NCI-H187 treated with DMSO at 0.1 percent for 48 hours (cell line): Measurements from ENCODE around the gene SERPINA12.

Source experiments
- DNase-seq: peaks from one replicate; lab custom pipeline; 2025; lab: John Stamatoyannopoulos, UW

SERPINA12 gene

DNA sequence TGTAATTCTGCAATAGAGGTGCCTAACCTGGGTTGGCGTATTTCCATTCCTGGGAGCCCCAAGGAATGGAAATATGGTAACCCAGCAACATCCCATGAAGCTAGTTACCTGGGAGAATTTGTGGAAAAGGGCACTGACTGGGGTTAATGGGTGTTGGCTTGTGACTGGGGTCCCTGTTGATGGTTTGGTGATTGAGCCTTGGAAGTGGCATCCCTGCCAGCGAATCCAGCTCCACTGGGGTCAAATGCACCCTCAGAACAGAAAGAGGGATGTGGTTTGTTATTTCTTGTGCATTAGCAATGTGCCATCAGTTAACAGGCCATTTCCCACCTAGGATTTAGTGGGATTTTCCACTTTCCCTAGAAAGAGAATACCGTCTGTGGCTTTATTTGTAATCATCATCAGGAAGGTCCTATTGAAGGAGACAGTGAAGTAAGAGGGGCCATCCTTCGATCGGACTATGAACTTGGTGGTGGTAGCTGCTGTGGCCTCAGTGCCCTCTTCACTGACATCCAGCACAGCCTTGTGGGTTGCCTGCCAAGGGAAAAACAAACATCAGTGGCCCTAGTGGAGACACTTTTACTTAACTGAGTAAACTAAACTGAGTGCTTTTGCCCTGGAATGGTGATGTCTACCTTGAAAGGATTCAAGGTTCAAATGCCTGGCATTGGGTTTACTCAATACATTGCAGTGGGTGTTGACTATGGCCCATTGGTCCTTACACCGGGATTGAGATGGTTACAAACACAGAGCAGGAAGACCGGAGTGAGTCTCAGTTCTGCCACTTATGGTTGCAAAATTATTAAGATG lies 46.3 kb downstream of the SERPINA12 start:
- DNase-seq = no peak

DNA sequence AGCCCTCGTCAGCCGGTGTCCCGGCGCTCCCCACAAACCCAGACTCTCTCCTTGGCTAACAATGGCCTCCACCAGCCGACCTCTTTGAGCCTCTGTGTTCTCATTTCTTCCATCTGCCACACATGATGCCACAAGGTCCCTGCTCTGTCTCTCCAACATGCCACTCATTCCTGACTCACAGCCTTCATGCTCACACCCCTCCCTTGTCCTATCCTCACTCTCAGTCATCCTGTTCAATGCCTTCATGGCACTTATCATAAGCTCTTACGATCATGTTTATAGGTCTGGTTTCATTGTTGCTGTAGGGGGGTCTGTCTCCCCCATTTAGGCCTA lies 47.1 kb downstream of the SERPINA12 start:
- DNase-seq = no peak

DNA sequence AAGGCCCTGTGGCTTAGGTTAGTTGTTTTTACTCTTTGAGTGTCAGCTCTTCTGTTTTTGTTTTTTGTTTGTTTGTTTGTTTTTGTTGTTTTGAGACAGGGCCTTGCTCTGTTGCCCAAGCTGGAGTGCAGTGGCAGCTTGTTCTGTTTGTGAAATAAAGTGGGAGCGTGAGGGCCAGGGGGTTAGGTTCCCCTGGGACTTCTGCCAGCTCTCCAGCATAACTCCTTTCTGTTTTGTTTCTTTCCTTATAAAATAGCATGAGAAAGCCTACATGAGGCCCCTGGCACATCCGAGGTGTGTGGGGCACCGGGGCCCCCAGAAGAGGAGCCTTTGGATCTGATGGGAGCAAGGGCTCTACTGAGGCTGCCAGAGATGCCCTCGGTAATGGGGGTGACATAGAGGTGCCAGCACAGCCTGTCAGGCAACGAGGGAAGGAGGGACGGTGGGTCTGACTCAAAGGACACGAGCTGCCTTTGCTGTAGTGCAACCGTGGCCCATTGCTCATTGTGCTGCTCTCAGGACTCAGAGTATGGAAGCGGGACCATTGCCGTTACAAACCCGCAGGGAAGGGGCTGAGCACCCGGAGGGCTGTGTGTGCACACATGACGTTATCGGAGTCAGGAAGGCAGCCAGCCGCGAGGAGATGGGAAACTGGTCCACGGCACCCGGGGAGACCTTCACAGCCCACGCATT lies 47.6 kb downstream of the SERPINA12 start:
- DNase-seq = no peak

DNA sequence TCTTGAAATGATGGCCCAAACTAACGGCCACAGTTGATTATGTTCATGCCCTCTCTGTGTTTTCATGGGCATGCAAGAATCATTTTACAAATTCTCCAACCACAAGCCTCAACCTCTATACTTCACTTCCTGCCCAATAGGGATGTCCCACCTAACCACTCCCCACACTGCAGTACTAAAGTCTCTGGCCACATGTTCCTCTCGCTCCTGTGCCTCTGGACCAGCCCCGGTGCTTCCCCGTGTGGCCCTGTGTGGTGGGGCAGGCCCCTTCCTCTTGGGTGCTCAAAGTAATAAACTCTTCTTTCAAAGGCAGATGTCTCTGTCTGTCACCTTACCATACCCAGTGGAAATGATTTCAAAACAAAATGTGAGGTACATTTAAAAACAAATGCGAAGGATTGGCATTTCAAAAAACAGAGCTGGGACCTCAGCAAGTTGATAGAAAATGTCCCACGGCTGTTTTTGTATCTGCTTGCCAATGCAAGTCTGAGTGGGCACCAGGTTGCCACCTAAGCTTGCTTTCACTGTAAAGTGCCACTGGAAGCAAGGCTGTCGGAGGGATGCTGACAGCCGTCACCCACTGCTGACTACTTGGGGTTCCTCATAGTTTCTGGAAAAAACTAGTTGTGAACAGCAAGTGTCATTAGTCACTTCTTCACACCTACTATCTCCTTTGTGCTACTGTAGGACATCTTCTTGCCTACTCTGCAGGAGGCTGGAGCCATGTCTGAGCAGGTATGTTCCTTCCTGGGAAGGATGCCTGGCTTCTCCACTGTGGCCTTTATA lies 48.4 kb downstream of the SERPINA12 start:
- DNase-seq = no peak

DNA sequence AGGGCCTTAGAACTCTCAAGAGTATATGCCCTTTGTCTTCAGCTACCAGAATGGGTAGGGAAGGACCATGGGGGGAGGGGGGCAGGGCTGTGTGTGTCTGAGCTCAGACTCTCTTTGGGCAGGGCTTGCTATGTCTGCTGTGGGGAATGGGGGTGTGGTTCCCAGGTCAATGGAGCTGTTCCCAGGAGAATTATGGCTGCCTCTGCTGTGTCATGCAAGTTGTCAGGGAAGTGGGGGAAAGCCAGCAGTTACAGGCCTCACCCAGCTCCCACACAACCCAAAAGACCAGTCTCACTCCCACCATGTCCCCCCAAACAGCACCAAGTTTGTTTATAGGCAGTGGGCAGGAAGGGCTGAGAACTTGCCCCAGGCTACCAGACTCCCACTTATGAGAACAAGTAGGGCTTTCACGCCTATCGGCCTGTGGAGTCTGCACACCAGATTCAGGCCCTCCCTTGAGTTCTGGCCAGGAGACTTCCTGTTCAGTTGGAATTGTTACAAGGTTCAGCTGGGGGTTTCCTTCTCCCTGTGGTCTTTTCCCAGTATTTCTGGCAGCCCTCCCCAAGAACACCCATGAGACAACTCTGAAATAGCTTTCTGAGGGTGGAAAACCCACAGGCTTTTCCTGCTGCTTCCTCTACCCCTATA lies 50.6 kb downstream of the SERPINA12 start:
- DNase-seq = no peak

DNA sequence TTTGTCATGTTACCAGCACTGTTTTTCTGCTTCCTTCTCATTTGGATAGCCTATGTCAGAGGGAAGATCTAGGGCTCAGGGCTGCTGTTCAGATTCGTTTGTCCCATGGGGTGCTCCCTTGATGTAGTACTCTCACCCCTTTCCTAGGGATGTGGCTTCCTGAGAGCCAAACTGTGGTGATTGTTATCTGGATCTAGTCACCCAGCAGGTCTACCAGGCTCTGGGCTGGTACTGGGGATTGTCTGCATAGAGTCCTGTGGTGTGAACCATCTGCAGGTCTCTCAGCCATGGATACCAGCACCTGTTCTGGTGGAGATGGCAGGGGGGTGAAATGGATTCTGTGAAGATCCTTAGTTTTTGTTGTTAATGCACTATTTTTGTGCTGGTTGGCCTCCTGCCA lies 51.2 kb downstream of the SERPINA12 start:
- DNase-seq = no peak

DNA sequence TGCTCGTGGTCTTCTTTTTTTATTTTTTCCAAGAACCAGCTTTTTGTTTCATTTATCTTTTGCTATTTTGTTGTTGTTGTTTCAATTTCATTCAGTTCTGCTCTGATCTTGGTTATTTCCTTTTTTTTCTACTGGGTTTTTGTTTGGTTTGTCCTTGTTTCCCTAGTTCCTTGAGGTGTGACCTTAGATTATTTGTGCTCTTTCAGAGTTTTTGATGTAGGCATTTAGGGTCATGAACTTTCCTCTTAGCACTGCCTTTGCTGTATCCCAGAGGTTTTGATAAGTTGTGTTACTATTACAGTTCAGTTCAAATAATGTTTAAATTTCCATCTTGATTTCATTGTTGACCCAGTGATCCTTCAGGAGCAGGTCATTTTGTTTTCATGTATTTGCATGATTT lies 53.3 kb downstream of the SERPINA12 start:
- no peak for DNase-seq

DNA sequence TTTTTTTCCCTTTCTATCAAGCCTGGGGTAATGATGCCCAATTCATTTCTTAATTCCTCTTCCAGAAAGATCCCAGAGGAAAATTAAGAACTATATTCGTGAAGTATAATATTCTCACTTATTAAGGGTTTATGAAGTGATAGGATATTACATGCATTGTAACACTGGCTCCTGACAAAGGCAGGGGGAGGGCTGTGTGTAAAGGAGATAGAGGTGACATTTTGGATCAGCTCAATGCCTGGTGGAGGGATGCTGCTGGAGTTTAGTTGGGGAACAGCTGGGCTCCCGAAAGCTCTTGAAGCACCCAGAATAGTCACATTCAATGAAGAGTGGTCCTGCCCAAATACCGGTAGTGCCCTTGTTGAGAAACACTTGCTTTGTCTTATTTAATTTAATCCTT lies 57.4 kb downstream of the SERPINA12 start:
- no peak for DNase-seq

DNA sequence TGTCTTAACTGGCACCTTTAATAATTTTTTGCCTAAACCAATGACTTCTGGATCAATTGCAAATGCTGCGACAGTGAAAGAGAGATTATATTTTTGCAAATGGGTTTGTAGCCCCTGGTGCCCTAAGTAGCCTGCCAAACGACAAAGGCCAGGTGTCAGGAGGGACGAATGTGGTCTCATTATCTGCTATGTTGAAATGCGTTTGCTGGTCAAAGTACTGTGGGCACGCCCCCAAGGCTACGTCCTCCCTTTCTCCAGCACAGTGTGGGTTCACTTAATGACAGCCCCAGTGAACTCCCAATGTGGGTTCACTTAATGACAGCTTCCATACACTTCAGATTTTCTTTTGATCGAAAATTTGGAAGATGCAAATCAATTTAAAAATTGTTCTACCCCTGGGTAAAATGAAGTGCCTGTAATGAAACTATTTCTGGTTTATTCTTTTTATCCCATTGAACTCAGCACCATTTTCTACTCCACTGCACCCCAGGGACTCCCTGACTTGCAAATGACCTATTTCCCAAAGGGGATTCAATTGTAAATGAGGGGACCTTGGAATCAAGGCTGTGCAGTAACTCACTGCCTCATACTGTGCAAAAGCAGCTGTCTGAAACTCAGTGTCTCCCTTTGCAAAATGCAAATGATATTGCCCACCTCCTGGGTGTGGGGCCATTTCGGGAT lies 58.0 kb downstream of the SERPINA12 start:
- no peak for DNase-seq

DNA sequence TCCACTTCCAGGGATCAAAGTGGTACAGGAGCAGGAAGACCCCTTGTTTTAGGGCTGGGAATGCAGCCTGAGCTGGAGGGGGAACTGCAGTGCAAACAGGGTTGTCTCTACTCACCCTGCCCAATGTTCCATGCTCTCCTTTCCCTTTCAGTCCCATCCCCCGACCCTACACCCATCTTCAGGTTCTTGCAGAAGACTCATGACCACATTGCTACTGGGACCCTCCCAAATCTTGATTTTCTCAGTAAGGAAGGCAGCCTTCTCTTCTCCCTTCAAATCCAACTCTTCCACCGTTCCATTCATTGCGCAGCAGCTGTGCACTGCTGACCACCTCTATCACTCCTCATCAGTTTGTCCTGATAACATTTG lies 58.6 kb downstream of the SERPINA12 start:
- no peak for DNase-seq

DNA sequence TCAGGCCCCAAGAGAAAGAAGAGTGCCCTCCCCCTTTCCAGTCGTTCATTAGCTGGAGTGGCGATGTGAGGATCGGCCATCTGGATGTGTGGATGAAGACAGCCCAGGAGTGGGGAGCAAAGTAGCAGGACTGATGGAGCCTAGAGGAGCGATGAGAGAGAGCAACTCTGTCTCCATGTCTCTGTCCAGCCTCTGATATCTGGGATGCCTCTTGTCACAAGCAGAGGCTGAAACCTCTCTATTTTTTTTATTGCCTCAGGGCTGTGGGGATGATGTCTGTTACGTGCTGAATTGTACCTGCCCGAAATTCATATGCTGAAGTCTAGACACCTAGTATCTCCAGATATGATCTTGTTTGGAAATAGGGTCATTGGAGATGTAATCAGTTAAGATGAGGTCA lies 59.3 kb downstream of the SERPINA12 start:
- DNase-seq = no peak

DNA sequence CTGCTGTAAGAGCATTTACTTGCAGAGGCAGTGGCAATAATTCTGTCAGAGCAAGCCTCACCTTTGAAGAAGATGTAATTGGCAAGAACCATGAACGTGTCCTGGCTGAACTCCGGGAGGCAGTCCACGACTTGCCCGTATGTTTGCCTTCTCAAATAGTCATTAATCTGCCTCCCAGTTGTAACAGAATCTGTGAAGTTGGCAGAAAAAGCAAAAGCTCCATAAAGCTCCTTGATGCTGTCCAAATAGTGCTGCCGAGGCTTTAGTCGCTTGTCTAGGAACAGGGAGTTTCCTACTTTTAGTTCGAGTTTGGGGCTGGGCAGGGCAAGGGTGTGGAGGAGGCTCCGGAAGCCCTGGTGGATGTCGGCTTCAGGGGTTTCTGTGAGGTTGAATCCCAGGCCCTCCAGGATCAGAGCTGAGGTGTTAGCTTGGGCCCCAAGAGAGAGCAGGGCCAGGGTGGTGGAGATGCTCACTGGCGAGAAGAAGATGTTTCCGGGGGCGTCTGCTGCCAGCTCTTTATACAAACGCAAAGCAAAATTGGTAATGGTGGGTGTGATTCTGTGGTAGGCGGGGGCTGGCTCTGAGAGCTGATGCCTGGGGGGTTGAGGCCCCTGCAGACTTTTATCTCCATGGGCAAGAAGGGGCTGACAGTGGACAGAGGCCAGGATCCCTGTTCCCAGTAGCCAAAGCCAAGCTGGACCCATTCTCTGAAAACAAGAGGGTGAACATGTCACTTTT lies 61.0 kb downstream of the SERPINA12 start:
- DNase-seq = no peak

DNA sequence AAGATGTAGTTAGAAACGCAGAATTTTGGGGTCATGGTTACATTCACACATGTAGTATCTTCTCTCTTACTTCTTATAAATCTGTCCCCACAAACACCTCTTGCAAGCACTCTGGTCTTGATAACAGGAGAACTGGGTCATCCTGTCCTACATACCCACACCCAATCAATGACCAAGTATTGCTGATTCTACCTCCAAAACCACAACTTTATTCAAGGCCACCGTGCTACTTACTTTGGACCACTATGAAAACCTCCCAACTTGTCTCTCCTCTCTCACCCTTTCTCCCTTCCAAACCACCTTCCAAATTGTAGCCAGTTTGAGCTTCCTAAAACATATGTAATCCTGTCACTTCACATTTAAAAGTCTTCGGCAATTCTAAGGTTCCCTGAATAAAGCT lies 62.1 kb downstream of the SERPINA12 start:
- no peak for DNase-seq

DNA sequence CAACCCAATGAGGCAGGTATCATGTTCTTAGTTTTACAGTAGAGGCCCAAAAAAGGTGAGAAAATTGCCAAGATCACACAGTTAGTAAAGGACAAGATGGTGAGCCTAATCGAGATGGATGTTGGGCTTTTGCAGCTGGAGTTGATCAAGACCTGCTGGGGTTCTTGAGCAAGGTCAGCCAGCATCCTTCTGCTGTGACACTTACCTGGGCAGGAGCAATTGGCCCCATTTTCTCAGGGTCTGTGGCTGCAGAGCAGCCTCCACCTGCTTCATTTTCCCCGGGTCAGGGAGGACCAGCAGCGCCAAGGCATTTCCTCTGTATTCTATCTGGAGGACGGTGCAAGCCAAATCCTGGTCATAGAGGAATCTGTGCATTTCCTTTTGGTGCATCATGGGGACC lies 63.1 kb downstream of the SERPINA12 start:
- no peak for DNase-seq

DNA sequence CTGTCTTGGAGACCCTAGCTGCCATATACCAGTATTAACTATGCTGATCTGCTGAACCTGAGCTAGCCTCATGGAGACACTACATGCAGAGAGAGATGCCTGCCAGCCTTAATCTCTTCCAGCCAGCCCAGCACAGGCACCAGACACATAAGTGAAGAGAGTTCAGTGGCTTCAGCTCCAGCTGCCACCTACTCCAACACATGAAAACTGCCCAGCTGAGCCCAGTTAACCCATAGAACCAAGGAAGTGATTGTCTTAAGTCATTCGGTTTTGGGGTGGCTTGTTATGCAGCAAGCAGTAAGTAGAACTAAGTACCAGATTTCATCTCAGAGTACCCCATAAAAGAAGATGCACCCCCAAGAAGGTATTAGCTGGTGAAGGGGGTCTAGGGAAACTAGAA lies 64.3 kb downstream of the SERPINA12 start:
- no peak for DNase-seq

DNA sequence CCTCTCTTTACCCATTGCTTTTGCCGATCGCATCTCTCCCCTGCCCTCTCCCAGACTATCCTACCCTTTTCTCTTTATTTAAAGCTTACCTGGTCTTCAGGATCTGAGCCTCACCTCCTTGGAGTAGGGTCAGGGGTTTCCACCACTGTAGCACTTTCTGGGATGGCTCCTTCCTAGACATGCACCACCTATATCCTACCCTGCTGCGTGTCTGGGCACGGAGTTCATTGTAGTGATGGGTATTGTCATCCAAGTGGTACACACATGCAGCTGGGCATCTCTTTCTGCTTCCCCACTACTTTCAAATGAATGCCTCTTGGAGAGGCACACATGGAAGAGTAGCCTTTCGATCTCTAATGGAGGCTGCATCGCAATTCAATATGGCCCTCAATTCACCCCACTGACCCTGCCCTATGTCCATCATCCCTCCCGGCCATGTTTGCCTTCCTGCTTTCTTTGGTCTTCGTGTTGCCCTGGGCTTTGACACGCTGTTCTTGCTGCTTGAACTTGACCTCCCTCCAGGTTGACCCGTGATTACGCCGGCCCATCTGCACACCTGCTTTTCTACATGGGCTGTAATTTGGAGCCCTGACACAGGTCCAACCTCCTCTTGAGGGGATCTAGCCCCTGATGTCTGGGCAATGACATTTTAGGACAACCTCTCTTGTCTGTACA lies 67.6 kb downstream of the SERPINA12 start:
- no peak for DNase-seq

DNA sequence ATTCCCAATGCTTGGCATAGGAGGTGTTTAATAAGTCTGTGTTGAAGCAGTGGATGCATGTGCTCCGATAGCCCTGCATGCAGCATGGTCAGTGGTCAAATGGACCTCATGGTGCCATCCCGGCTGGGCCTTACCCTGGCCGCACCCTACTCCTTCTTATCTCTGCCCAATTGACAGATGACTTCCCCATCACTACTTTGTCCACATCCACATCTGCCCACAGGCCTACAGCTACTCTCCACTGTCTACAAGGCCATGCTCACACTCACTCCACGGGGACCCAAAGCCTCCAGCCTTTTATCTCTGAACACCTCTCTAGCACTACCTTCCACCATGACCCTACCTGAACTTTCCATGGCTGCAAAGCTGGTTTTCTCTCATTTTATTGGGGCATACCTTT lies 68.1 kb downstream of the SERPINA12 start:
- no peak for DNase-seq

DNA sequence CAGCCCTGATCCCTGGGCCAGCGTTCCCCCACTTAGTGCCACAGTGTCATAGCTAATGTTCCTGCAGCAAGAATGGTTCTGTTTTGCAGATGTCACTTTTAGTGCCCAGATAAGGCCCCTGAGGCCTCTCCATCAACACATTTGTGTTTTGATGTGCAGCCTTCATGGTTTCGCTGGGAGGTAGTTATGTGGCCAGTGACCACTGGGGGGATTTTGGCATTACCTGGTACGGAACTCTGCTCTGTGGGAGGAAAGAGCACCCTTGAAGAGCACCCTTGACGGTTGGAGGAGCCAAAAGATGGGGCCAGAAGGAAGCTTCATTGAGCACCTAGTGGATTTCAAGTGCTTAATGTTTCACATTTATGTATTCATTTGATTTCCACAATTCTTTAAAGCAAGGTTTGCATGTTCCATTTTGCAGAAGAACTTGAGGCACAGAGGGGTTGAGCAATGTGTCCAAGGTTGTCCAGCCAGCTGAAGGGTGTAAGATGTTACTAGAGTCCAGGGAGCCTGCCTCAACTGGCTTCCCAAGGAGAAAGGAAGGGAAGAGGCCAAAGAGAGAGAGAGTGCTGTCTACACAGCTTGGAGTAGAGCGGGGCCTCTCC lies 69.7 kb downstream of the SERPINA12 start:
- no peak for DNase-seq
